H9 (cell line): ENCODE results near the gene LY6G5C. TPM values are rescaled to one million over a fixed set of nuclear protein-coding genes. Genes with fewer than 3 reads are reported as not detected.

Experiments used
- DNase-seq: peaks from one replicate; pipeline ENCODE4 v3.0.0-alpha.2; 2017
- H2AFZ ChIP-seq: one replicate; pipeline ENCODE4 v1.6.1; 2013; ENCODE audit warnings: mild to moderate bottlenecking, low read length, control low read depth, moderate library complexity
- H2AK5ac ChIP-seq: 2 replicates; pipeline ENCODE4 v1.6.1; 2013; ENCODE audit warnings: low read length, control low read depth, mixed read lengths; ENCODE audit not compliant: insufficient read length
- H2BK120ac ChIP-seq: one replicate; pipeline ENCODE4 v1.6.1; 2013; ENCODE audit warnings: low read depth, mild to moderate bottlenecking, low read length, control low read depth, inconsistent platforms; ENCODE audit not compliant: poor library complexity, severe bottlenecking
- H2BK12ac ChIP-seq: 2 replicates; pipeline ENCODE4 v1.6.1; 2013; ENCODE audit warnings: low read length, control low read depth, mixed read lengths, low read depth; ENCODE audit not compliant: insufficient read length
- H2BK15ac ChIP-seq: 2 replicates; pipeline ENCODE4 v1.6.1; 2013; ENCODE audit warnings: low read depth, low read length, control low read depth
- H2BK20ac ChIP-seq: one replicate; pipeline ENCODE4 v1.6.1; 2013; ENCODE audit warnings: low read depth, mild to moderate bottlenecking, low read length, control low read depth, inconsistent platforms; ENCODE audit not compliant: poor library complexity, severe bottlenecking
- H2BK5ac ChIP-seq: 2 replicates; pipeline ENCODE4 v1.6.1; 2013; ENCODE audit warnings: low read length, control low read depth, mixed read lengths; ENCODE audit not compliant: insufficient read length
- H3K14ac ChIP-seq: 2 replicates; pipeline ENCODE4 v1.6.1; 2013; ENCODE audit warnings: low read length, control low read depth; ENCODE audit not compliant: insufficient read depth
- H3K18ac ChIP-seq: 2 replicates; pipeline ENCODE4 v1.6.1; 2013; ENCODE audit warnings: low read depth, mild to moderate bottlenecking, mixed read lengths, low read length, control low read depth; ENCODE audit not compliant: insufficient read length
- H3K23ac ChIP-seq: 2 replicates; pipeline ENCODE4 v1.6.1; 2013; ENCODE audit warnings: low read length, control low read depth, mixed read lengths, low read depth; ENCODE audit not compliant: insufficient read length
- H3K23me2 ChIP-seq: 2 replicates; pipeline ENCODE4 v1.6.1; 2013; ENCODE audit warnings: low read depth, mild to moderate bottlenecking, mixed read lengths, low read length, control low read depth; ENCODE audit not compliant: insufficient read length, poor library complexity, severe bottlenecking
- H3K27ac ChIP-seq: 2 replicates; pipeline ENCODE4 v1.5.1; 2013; ENCODE audit warnings: low read length, control low read depth, mixed read lengths, low read depth; ENCODE audit not compliant: insufficient read length
- H3K27me3 ChIP-seq: 2 replicates; pipeline ENCODE4 v1.6.1; 2013; ENCODE audit warnings: low read length, control low read depth, inconsistent platforms; ENCODE audit not compliant: insufficient read depth
- H3K4ac ChIP-seq: 2 replicates; pipeline ENCODE4 v1.6.1; 2013; ENCODE audit warnings: low read depth, mild to moderate bottlenecking, control low read depth, inconsistent platforms, low read length, moderate library complexity
- H3K4me1 ChIP-seq: 2 replicates; pipeline ENCODE4 v1.6.1; 2013; ENCODE audit warnings: low read length, control low read depth, inconsistent platforms; ENCODE audit not compliant: insufficient read depth
- H3K4me2 ChIP-seq: 2 replicates; pipeline ENCODE4 v1.6.1; 2013; ENCODE audit warnings: low read length, control low read depth, mixed read lengths; ENCODE audit not compliant: insufficient read length, insufficient read depth
- H3K56ac ChIP-seq: 2 replicates; pipeline ENCODE4 v1.6.1; 2013; ENCODE audit warnings: low read depth, mild to moderate bottlenecking, mixed read lengths, low read length, control low read depth; ENCODE audit not compliant: insufficient read length
- H3K79me1 ChIP-seq: 2 replicates; pipeline ENCODE4 v1.6.1; 2013; ENCODE audit warnings: low read depth, mild to moderate bottlenecking, moderate library complexity, low read length, control low read depth, inconsistent platforms; ENCODE audit not compliant: insufficient read depth, poor library complexity, severe bottlenecking
- H3K79me2 ChIP-seq: 2 replicates; pipeline ENCODE4 v1.6.1; 2013; ENCODE audit warnings: low read length, control low read depth, inconsistent platforms; ENCODE audit not compliant: insufficient read depth
- H3K9ac ChIP-seq: 2 replicates; pipeline ENCODE4 v1.6.1; 2013; ENCODE audit warnings: low read length, control low read depth, mixed read lengths; ENCODE audit not compliant: insufficient read length; ENCODE audit errors: extremely low read depth
- H3K9me3 ChIP-seq: one replicate; pipeline ENCODE4 v1.6.1; 2013; ENCODE audit warnings: low read depth, low read length, inconsistent platforms; ENCODE audit not compliant: control insufficient read depth
- H3T11ph ChIP-seq: one replicate; pipeline ENCODE4 v1.6.1; 2013; ENCODE audit warnings: mild to moderate bottlenecking, low read length, control low read depth, inconsistent platforms
- H4K20me1 ChIP-seq: one replicate; pipeline ENCODE4 v1.6.1; 2013; ENCODE audit not compliant: control insufficient read depth, insufficient read length, insufficient read depth
- H4K5ac ChIP-seq: 2 replicates; pipeline ENCODE4 v1.6.1; 2013; ENCODE audit warnings: low read depth, mild to moderate bottlenecking, mixed read lengths, low read length, control low read depth; ENCODE audit not compliant: insufficient read length
- H4K8ac ChIP-seq: replicated peaks from 2 replicates; pipeline ENCODE4 v1.6.1; 2013; ENCODE audit warnings: low read length, control low read depth, mixed read lengths, low read depth; ENCODE audit not compliant: insufficient read length
- H4K91ac ChIP-seq: 2 replicates; pipeline ENCODE4 v1.6.1; 2013; ENCODE audit warnings: low read depth, mild to moderate bottlenecking, moderate library complexity, mixed read lengths, low read length, control low read depth; ENCODE audit not compliant: insufficient read length
- H3K27ac Mint-ChIP-seq, 3 experiments: 2 replicates in 2 of 3; 3 replicates in 1 of 3; pipeline ENCODE4 v1.8.0; 2020 to 2021; ENCODE audit warnings: mixed read lengths in 3 of 3, mild to moderate bottlenecking in 1 of 3, moderate library complexity in 1 of 3
- H3K27me3 Mint-ChIP-seq: 2 replicates; pipeline ENCODE4 v1.8.0; 2021; ENCODE audit warnings: low read depth, mild to moderate bottlenecking, moderate library complexity, mixed read lengths
- H3K36me3 Mint-ChIP-seq, 3 experiments: 2 replicates in 2 of 3; 3 replicates in 1 of 3; pipeline ENCODE4 v1.8.0; 2020 to 2021; ENCODE audit warnings: low read depth in 3 of 3, mixed read lengths in 3 of 3; ENCODE audit not compliant: insufficient read depth in 1 of 3
- H3K4me1 Mint-ChIP-seq, 2 experiments: 2 replicates each; pipeline ENCODE4 v1.8.0; 2020; ENCODE audit warnings: mixed read lengths in 2 of 2
- H3K4me3 Mint-ChIP-seq, 2 experiments: 2 replicates in 1 of 2; 3 replicates in 1 of 2; pipeline ENCODE4 v1.8.0; 2020 to 2021; ENCODE audit warnings: mild to moderate bottlenecking in 2 of 2, mixed read lengths in 2 of 2, moderate library complexity in 1 of 2
- H3K9me3 Mint-ChIP-seq, 2 experiments: 2 replicates in 1 of 2; 3 replicates in 1 of 2; pipeline ENCODE4 v1.8.0; 2020; ENCODE audit warnings: mild to moderate bottlenecking in 2 of 2, mixed read lengths in 2 of 2, moderate library complexity in 1 of 2
- CTCF ChIP-seq: fragments of 200-600 bp; sonication (generic); conservative IDR thresholded peaks from 3 replicates; pipeline ENCODE4 v1.8.0; 2021; ENCODE audit warnings: antibody characterized with exemption, mild to moderate bottlenecking
- WGBS: extraction: QIAGEN DNeasy Blood & Tissue Kit; methylation state at CpG from one replicate; pipeline ENCODE4 v1.1.7; 2013; ENCODE audit warnings: missing lambda C conversion rate, low lambda C conversion rate, mixed read lengths; ENCODE audit not compliant: insufficient read length; ENCODE audit errors: extremely low coverage; 5-methylcytosine and 5-hydroxymethylcytosine counted together
- total RNA-seq: library from RNA; stranded (reverse); gene quantifications from 2 replicates; pipeline ENCODE4 v1.2.1, GENCODE V29; 2021

Gene LY6G5C
- total RNA-seq, 1 experiment from 2014 or later = 2.2 TPM

- no peak overlapping the region for H3K27ac ChIP-seq
- peak overlapping the region; percentile 91 for H3K4me2 ChIP-seq
- H3K36me3 Mint-ChIP-seq = peaks cover 4 to 27% (median 4%) of the 10 kb centered on the region in 3 experiments; a peak in 5 of 7 replicates
- DNase-seq = no peak
- no peak overlapping the region for H4K8ac ChIP-seq
- peaks cover 1% of the 10 kb centered on the region; the same call in 1 of the 2 replicates for H3K27me3 Mint-ChIP-seq
- H3K4ac ChIP-seq = no peak overlapping the region
- no peaks in the 10 kb centered on the region for H3K9me3 ChIP-seq
- no peaks in the 10 kb centered on the region for H3K27me3 ChIP-seq
- H3K79me2 ChIP-seq = peaks cover 2% of the 10 kb centered on the region; the same call in 1 of the 2 replicates
- no peak overlapping the region for H2AFZ ChIP-seq
- no peak overlapping the region; the same call in 1 of the 2 replicates for H3K14ac ChIP-seq
- H3K4me1 ChIP-seq = peaks cover 4% of the 10 kb centered on the region; the same call in 1 of the 2 replicates
- H4K91ac ChIP-seq = no peak overlapping the region
- H3K23me2 ChIP-seq = peaks cover 6% of the 10 kb centered on the region
- H3T11ph ChIP-seq = no peak overlapping the region
- WGBS = no CpG with 5 or more reads among the region's 7 CpGs
- H3K79me1 ChIP-seq = peaks cover 6% of the 10 kb centered on the region
- H2BK15ac ChIP-seq = no peak overlapping the region
- H3K4me3 Mint-ChIP-seq = peak overlapping the region; percentile 96 to 98
- H3K23ac ChIP-seq = no peak overlapping the region
- H2AK5ac ChIP-seq = no peak overlapping the region
- no peaks in the 10 kb centered on the region for H4K20me1 ChIP-seq
- H3K9me3 Mint-ChIP-seq = no peaks in the 10 kb centered on the region; a peak in 1 of 5 replicates
- H3K9ac ChIP-seq = peak overlapping the region; percentile 79
- no peak overlapping the region for H2BK5ac ChIP-seq
- H2BK120ac ChIP-seq = no peak overlapping the region
- peak overlapping the region in 2 of 3 experiments; percentile 96; a peak in 4 of 7 replicates for H3K27ac Mint-ChIP-seq
- no peak overlapping the region for H4K5ac ChIP-seq
- TF ChIP-seq CTCF = no peak
- no peak overlapping the region for H3K18ac ChIP-seq
- no peak overlapping the region for H3K56ac ChIP-seq
- peaks cover 11% of the 10 kb centered on the region in 2 experiments for H3K4me1 Mint-ChIP-seq
- no peak overlapping the region for H2BK20ac ChIP-seq
- peak overlapping the region; percentile 36 for H2BK12ac ChIP-seq
These were observed 21.0 kb upstream of the LY6G5C start for GRCh38 chr6:31701666-31702404.
